ENCODE data around the gene MAP7.
"Not testable (repeated sequence)": the region's sequence is repeated elsewhere in the genome, so short reads cannot be mapped to it uniquely, and the experiment has no call there.

DNA sequence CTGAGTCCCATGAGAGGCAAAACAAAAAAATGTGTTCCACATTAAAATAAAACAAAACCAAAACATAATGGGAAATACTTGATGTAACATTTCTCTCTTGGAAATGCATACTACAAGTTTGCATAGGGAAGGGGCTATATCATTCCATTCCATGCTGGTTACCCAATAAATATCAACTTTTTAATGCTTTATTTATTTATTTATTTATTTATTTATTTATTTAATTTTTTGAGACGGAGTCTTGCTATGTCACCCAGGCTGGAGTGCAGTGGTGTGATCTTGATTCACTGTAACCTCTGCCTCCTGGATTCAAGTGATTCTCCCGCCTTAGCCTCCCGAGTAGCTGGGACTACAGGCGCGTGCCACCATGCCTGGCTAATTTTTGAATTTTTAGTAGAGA is 118.9 kb downstream of the MAP7 start:
- TF ChIP-seq POLR2A, EP300, POLR2AphosphoS5 (IDR thresholded peaks at IDR 0.05): not testable (repeated sequence)
- TF ChIP-seq, protein P1, sequence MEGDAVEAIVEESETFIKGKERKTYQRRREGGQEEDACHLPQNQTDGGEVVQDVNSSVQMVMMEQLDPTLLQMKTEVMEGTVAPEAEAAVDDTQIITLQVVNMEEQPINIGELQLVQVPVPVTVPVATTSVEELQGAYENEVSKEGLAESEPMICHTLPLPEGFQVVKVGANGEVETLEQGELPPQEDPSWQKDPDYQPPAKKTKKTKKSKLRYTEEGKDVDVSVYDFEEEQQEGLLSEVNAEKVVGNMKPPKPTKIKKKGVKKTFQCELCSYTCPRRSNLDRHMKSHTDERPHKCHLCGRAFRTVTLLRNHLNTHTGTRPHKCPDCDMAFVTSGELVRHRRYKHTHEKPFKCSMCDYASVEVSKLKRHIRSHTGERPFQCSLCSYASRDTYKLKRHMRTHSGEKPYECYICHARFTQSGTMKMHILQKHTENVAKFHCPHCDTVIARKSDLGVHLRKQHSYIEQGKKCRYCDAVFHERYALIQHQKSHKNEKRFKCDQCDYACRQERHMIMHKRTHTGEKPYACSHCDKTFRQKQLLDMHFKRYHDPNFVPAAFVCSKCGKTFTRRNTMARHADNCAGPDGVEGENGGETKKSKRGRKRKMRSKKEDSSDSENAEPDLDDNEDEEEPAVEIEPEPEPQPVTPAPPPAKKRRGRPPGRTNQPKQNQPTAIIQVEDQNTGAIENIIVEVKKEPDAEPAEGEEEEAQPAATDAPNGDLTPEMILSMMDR (IDR thresholded peaks at IDR 0.05) = not testable (repeated sequence)
